Measurements from ENCODE around the gene CAMK2G. TPM values are rescaled to one million over a fixed set of nuclear protein-coding genes. Genes with fewer than 3 reads are reported as not detected.
A peak's percentile ranks its signal among the peaks of the same experiment; 100 is the strongest.

The CAMK2G gene
- total RNA-seq, 1 experiment from 2014 or later: 179 TPM

DNA sequence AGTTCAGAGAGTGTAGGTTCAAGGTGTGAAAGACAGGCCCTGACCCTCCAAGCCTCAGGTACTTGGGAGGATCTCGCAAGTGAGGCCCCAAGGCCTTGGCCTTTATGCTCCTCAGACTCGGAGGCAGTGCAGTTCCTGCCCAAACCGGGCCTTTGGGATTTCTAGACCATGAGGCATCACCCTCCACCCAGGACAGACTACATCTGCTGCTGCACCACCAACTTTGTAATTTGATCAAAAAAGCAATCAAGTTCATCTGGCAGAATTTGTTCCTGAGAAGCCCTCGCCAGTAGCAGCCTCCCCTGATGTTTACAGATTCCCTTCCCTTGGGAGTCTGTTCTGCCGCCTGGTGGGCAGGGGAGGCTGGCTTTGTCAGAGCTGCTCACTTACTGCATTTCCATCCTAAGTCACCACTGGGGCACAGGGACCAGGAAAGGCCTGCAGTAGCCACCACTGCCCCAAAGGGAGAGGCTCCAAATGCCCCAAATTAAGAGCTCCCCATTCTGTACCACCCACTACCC lies 2.1 kb downstream of the CAMK2G start:
- Histone ChIP-seq H3K27ac (ENCODE audit: low read length) (peak overlapping the region; percentile 2), H3K4me1 (ENCODE audit: insufficient read depth, low read length) (peaks cover 41% of the 10 kb centered on the region), H3K9ac (ENCODE audit: low read length) (no peak overlapping the region), H3K9me2 (replicated peaks; ENCODE audit: low read length) (no peaks in the 10 kb centered on the region), H3K9me3 (ENCODE audit: low read length) (no peaks in the 10 kb centered on the region), H3K4me3 (ENCODE audit: low read length) (peak overlapping the region; percentile 63), H3K36me3 (ENCODE audit: low read depth, low read length) (peaks cover 55% of the 10 kb centered on the region), H3K27me3 (ENCODE audit: low read length) (no peaks in the 10 kb centered on the region), H3F3A (ENCODE audit: low read length, unreplicated experiment) (no peaks in the 10 kb centered on the region), H3K4me2 (ENCODE audit: low read length) (peak overlapping the region; percentile 78), H2AFZ (ENCODE audit: low read length) (no peak overlapping the region), H3K79me2 (ENCODE audit: low read length) (peaks cover 66% of the 10 kb centered on the region), H4K20me1 (ENCODE audit: low read length) (peaks cover 53% of the 10 kb centered on the region)
- ATAC-seq (no peak), DNase-seq (peak; percentile 70)
- POLR2A ChIA-PET (ENCODE audit: unreplicated experiment): interaction anchor here (0.6 kb wide), 1 partner anchor 39 kb away, joined by 16 read pairs; no protein-coding TSS in a partner anchor
- TF ChIP-seq CTCF (conservative IDR thresholded peaks at IDR 0.05; ENCODE audit: low read depth, low read length): peak; percentile 67
- TF ChIP-seq EZH2phosphoT487 (IDR thresholded peaks at IDR 0.05; ENCODE audit: borderline replicate concordance, low read length): no peak
- TF ChIP-seq EZH2 (IDR thresholded peaks at IDR 0.05; ENCODE audit: low read length, unreplicated experiment): no peak
- intact Hi-C loops (cut with micrococcal nuclease): no loop called here
- BruUV-seq (replicated peaks): no TSS peak
- CTCF ChIA-PET: interaction anchor here (0.5 to 0.9 kb wide), 2 partner anchors 26 to 341 kb away, joined by 4 read pairs; no protein-coding TSS in a partner anchor

- no TSS peak for BruUV-seq (replicated peaks)
- no peaks in the 10 kb centered on the region for H3K27me3 ChIP-seq (ENCODE audit: low read length)
- TF ChIP-seq EZH2 (IDR thresholded peaks at IDR 0.05; ENCODE audit: low read length, unreplicated experiment): no peak
- TF ChIP-seq CTCF (conservative IDR thresholded peaks at IDR 0.05; ENCODE audit: low read depth, low read length): no peak
- TF ChIP-seq EZH2phosphoT487 (IDR thresholded peaks at IDR 0.05; ENCODE audit: borderline replicate concordance, low read length): no peak
- H3K9me2 ChIP-seq (replicated peaks; ENCODE audit: low read length): no peaks in the 10 kb centered on the region
- H3K4me1 ChIP-seq (ENCODE audit: insufficient read depth, low read length): peaks cover 34% of the 10 kb centered on the region
- intact Hi-C loops (cut with micrococcal nuclease): no loop called here
- H4K20me1 ChIP-seq (ENCODE audit: low read length): peaks cover 60% of the 10 kb centered on the region
- peaks cover 73% of the 10 kb centered on the region for H3K79me2 ChIP-seq (ENCODE audit: low read length)
- H3F3A ChIP-seq (ENCODE audit: low read length, unreplicated experiment): no peaks in the 10 kb centered on the region
- ChIA-PET CTCF (interaction anchor here (0.5 to 0.9 kb wide), 4 partner anchors 13 to 341 kb away, joined by 3 to 4 read pairs (median 4); no protein-coding TSS in a partner anchor), POLR2A (ENCODE audit: unreplicated experiment) (no interaction called here)
- peak overlapping the region; percentile 78 for H3K4me2 ChIP-seq (ENCODE audit: low read length)
- ATAC-seq: no peak
- DNase-seq: peak; percentile 80
- peak overlapping the region; percentile 2 for H3K27ac ChIP-seq (ENCODE audit: low read length)
- peak overlapping the region; percentile 63 for H3K4me3 ChIP-seq (ENCODE audit: low read length)
- no peak overlapping the region for H2AFZ ChIP-seq (ENCODE audit: low read length)
- H3K36me3 ChIP-seq (ENCODE audit: low read depth, low read length): peaks cover 63% of the 10 kb centered on the region
- no peak overlapping the region for H3K9ac ChIP-seq (ENCODE audit: low read length)
- no peaks in the 10 kb centered on the region for H3K9me3 ChIP-seq (ENCODE audit: low read length)
Observed at GRCh38 chr10:73871295-73872189, 2.8 kb downstream of the CAMK2G start.
